Osteoblast (primary cell): ENCODE data around the gene BRF1. TPM values are rescaled to one million over a fixed set of nuclear protein-coding genes. Genes with fewer than 3 reads are reported as not detected.

Experiments used
- DNase-seq: peaks from one replicate; pipeline ENCODE4 v3.0.0; 2011; ENCODE audit warnings: low spot score, mixed read lengths; ENCODE audit not compliant: insufficient read length; ENCODE audit errors: missing footprints
- H2AFZ ChIP-seq: 2 replicates; pipeline ENCODE4 v1.6.0; 2011; ENCODE audit warnings: mild to moderate bottlenecking, low read length
- H3K27ac ChIP-seq: 2 replicates; pipeline ENCODE4 v1.5.1; 2011; ENCODE audit warnings: mild to moderate bottlenecking, low read depth, low read length, moderate library complexity
- H3K27me3 ChIP-seq: 2 replicates; pipeline ENCODE4 v1.6.0; 2012; ENCODE audit warnings: mild to moderate bottlenecking, control low read depth, inconsistent platforms, low read length, moderate library complexity; ENCODE audit not compliant: insufficient read depth
- H3K36me3 ChIP-seq: 2 replicates; pipeline ENCODE4 v1.5.1; 2011; ENCODE audit warnings: mild to moderate bottlenecking, low read length, control low read depth, moderate library complexity; ENCODE audit not compliant: insufficient read depth
- H3K4me1 ChIP-seq: 2 replicates; pipeline ENCODE4 v1.5.1; 2011; ENCODE audit warnings: mild to moderate bottlenecking, low read length, control low read depth, moderate library complexity; ENCODE audit not compliant: insufficient read depth
- H3K4me2 ChIP-seq: 2 replicates; pipeline ENCODE4 v1.6.0; 2011; ENCODE audit warnings: mild to moderate bottlenecking, low read length; ENCODE audit not compliant: insufficient read depth
- H3K4me3 ChIP-seq: fragments of 200-600 bp; sonication (generic); 3 replicates; pipeline ENCODE4 v1.5.1; 2012; ENCODE audit warnings: mild to moderate bottlenecking, low read length, inconsistent platforms; ENCODE audit not compliant: insufficient read depth
- H3K79me2 ChIP-seq: 2 replicates; pipeline ENCODE4 v1.6.0; 2012; ENCODE audit warnings: mild to moderate bottlenecking, low read length, control low read depth, inconsistent platforms; ENCODE audit not compliant: insufficient read depth
- H3K9me3 ChIP-seq: 2 replicates; pipeline ENCODE4 v1.5.1; 2011; ENCODE audit warnings: low read depth, low read length, control low read depth
- H4K20me1 ChIP-seq: 2 replicates; pipeline ENCODE4 v1.6.0; 2012; ENCODE audit warnings: mild to moderate bottlenecking, low read length, control low read depth; ENCODE audit not compliant: insufficient read depth
- CTCF ChIP-seq: IDR thresholded peaks from 2 replicates; pipeline ENCODE4 v1.5.1; 2011; ENCODE audit warnings: mild to moderate bottlenecking, low read depth, low read length, moderate library complexity; ENCODE audit errors: extremely low read depth
- total RNA-seq: library from RNA; depleted of rRNA; stranded (reverse); fragments of >200 nt; gene quantifications from 2 replicates; pipeline ENCODE4 v1.2.3, GENCODE V29; 2012

The BRF1 gene
- total RNA-seq, 1 donor, result 34.4 TPM

- Histone ChIP-seq H3K4me1 (no peaks in the 10 kb centered on the region), H2AFZ (no peak overlapping the region), H3K36me3 (no peaks in the 10 kb centered on the region), H3K9me3 (no peaks in the 10 kb centered on the region), H4K20me1 (no peaks in the 10 kb centered on the region), H3K4me3 (no peak overlapping the region), H3K79me2 (no peaks in the 10 kb centered on the region), H3K4me2 (no peak overlapping the region), H3K27me3 (peaks cover under 1% of the 10 kb centered on the region), H3K27ac (no peak overlapping the region)
- no peak for TF ChIP-seq CTCF
- no peak for DNase-seq
Measured at GRCh38 chr14:105187116-105187515, 113.7 kb downstream of the BRF1 start.

GRCh38 chr14:105185973-105186372 is 114.8 kb downstream of the BRF1 start:
- Histone ChIP-seq H4K20me1 (no peaks in the 10 kb centered on the region), H2AFZ (no peak overlapping the region), H3K4me1 (no peaks in the 10 kb centered on the region), H3K27ac (no peak overlapping the region), H3K27me3 (peaks cover 4% of the 10 kb centered on the region), H3K9me3 (no peaks in the 10 kb centered on the region), H3K36me3 (no peaks in the 10 kb centered on the region), H3K4me2 (no peak overlapping the region), H3K4me3 (no peak overlapping the region), H3K79me2 (no peaks in the 10 kb centered on the region)
- no peak for TF ChIP-seq CTCF
- DNase-seq, result no peak

GRCh38 chr14:105185001-105185400 is 115.8 kb downstream of the BRF1 start:
- DNase-seq, result no peak
- Histone ChIP-seq H4K20me1 (no peaks in the 10 kb centered on the region), H3K27me3 (peaks cover 4% of the 10 kb centered on the region), H3K36me3 (no peaks in the 10 kb centered on the region), H3K4me3 (no peak overlapping the region), H3K9me3 (no peaks in the 10 kb centered on the region), H3K4me1 (no peaks in the 10 kb centered on the region), H3K27ac (no peak overlapping the region), H3K4me2 (no peak overlapping the region), H3K79me2 (no peaks in the 10 kb centered on the region), H2AFZ (no peak overlapping the region)
- TF ChIP-seq CTCF, result no peak

GRCh38 chr14:105184461-105184860 is 116.3 kb downstream of the BRF1 start:
- H3K27ac ChIP-seq, result no peak overlapping the region
- no peaks in the 10 kb centered on the region for H3K36me3 ChIP-seq
- TF ChIP-seq CTCF, result no peak
- H3K4me2 ChIP-seq, result no peak overlapping the region
- no peaks in the 10 kb centered on the region for H4K20me1 ChIP-seq
- no peaks in the 10 kb centered on the region for H3K4me1 ChIP-seq
- H3K4me3 ChIP-seq, result no peak overlapping the region
- no peaks in the 10 kb centered on the region for H3K9me3 ChIP-seq
- no peaks in the 10 kb centered on the region for H3K79me2 ChIP-seq
- H3K27me3 ChIP-seq, result peaks cover 4% of the 10 kb centered on the region
- H2AFZ ChIP-seq, result no peak overlapping the region
- DNase-seq, result no peak
